Osteocyte (in vitro differentiated cells): Measurements from ENCODE around the gene LSM10. TPM values are rescaled to one million over a fixed set of nuclear protein-coding genes. Genes with fewer than 3 reads are reported as not detected.

Source experiments
- DNase-seq: peaks from one replicate; pipeline ENCODE4 v3.0.0; 2021; ENCODE audit warnings: mixed read lengths; ENCODE audit not compliant: unreplicated experiment; ENCODE audit errors: extremely low spot score
- H3K27ac Mint-ChIP-seq: one replicate; pipeline ENCODE4 v1.8.0; 2021; ENCODE audit warnings: mild to moderate bottlenecking, mixed read lengths; ENCODE audit not compliant: unreplicated experiment
- H3K27me3 Mint-ChIP-seq: one replicate; pipeline ENCODE4 v1.8.0; 2021; ENCODE audit warnings: mixed read lengths; ENCODE audit not compliant: unreplicated experiment
- H3K36me3 Mint-ChIP-seq: one replicate; pipeline ENCODE4 v1.8.0; 2021; ENCODE audit warnings: mixed read lengths; ENCODE audit not compliant: unreplicated experiment
- H3K4me1 Mint-ChIP-seq: one replicate; pipeline ENCODE4 v1.8.0; 2021; ENCODE audit warnings: mixed read lengths; ENCODE audit not compliant: unreplicated experiment
- H3K4me3 Mint-ChIP-seq: one replicate; pipeline ENCODE4 v1.8.0; 2021; ENCODE audit warnings: mild to moderate bottlenecking, moderate library complexity, mixed read lengths; ENCODE audit not compliant: unreplicated experiment
- H3K9me3 Mint-ChIP-seq: one replicate; pipeline ENCODE4 v1.8.0; 2021; ENCODE audit warnings: mixed read lengths; ENCODE audit not compliant: unreplicated experiment
- CTCF ChIP-seq: fragments of 200-600 bp; sonication (generic); IDR thresholded peaks from 2 replicates; pipeline ENCODE4 v1.5.0; 2021; ENCODE audit warnings: antibody characterized with exemption, mild to moderate bottlenecking, moderate library complexity
- total RNA-seq: library from RNA; stranded (reverse); gene quantifications from 2 replicates; pipeline ENCODE4 v1.2.1, GENCODE V29; 2021

The LSM10 gene
- total RNA-seq, 1 donor from 2014 or later = 48.2 TPM

GRCh38 chr1:36420409-36420808, 22.7 kb upstream of the LSM10 start:
- no peak for TF ChIP-seq CTCF
- H3K4me1 Mint-ChIP-seq = peaks cover 6% of the 10 kb centered on the region
- no peaks in the 10 kb centered on the region for H3K9me3 Mint-ChIP-seq
- no peak for DNase-seq
- no peak overlapping the region for H3K27ac Mint-ChIP-seq
- peaks cover 5% of the 10 kb centered on the region for H3K36me3 Mint-ChIP-seq
- H3K4me3 Mint-ChIP-seq = no peak overlapping the region
- no peaks in the 10 kb centered on the region for H3K27me3 Mint-ChIP-seq

GRCh38 chr1:36419569-36419968, 21.9 kb upstream of the LSM10 start:
- Mint-ChIP-seq H3K27ac (no peak overlapping the region), H3K9me3 (no peaks in the 10 kb centered on the region), H3K36me3 (peaks cover 4% of the 10 kb centered on the region), H3K4me3 (no peak overlapping the region), H3K27me3 (no peaks in the 10 kb centered on the region), H3K4me1 (peaks cover 6% of the 10 kb centered on the region)
- no peak for DNase-seq
- no peak for TF ChIP-seq CTCF

GRCh38 chr1:36419140-36419539, 21.4 kb upstream of the LSM10 start:
- Mint-ChIP-seq H3K27ac (no peak overlapping the region), H3K4me3 (no peak overlapping the region), H3K4me1 (peaks cover 6% of the 10 kb centered on the region), H3K27me3 (no peaks in the 10 kb centered on the region), H3K9me3 (no peaks in the 10 kb centered on the region), H3K36me3 (peaks cover 4% of the 10 kb centered on the region)
- TF ChIP-seq CTCF = no peak
- DNase-seq = no peak

GRCh38 chr1:36417931-36418330, 20.2 kb upstream of the LSM10 start:
- Mint-ChIP-seq H3K4me3 (no peak overlapping the region), H3K27ac (no peak overlapping the region), H3K36me3 (peaks cover 4% of the 10 kb centered on the region), H3K27me3 (no peaks in the 10 kb centered on the region), H3K4me1 (peaks cover 6% of the 10 kb centered on the region), H3K9me3 (no peaks in the 10 kb centered on the region)
- no peak for DNase-seq
- no peak for TF ChIP-seq CTCF

- Mint-ChIP-seq H3K4me3 (no peak overlapping the region), H3K9me3 (no peaks in the 10 kb centered on the region), H3K4me1 (peaks cover 7% of the 10 kb centered on the region), H3K36me3 (peaks cover 6% of the 10 kb centered on the region), H3K27me3 (no peaks in the 10 kb centered on the region), H3K27ac (no peak overlapping the region)
- no peak for TF ChIP-seq CTCF
- DNase-seq = no peak
These were observed 18.1 kb upstream of the LSM10 start for GRCh38 chr1:36415661-36416326.
